ENCODE data around the gene HDAC2.
"Not testable (repeated sequence)": the region's sequence is repeated elsewhere in the genome, so short reads cannot be mapped to it uniquely, and the experiment has no call there.

HDAC2 gene

GRCh38 chr6:113997116-113997515, 26.2 kb upstream of the HDAC2 start:
- no peaks in the 10 kb centered on the region for H3K36me3 ChIP-seq (ENCODE audit: control insufficient read depth, insufficient read depth, low read length)

GRCh38 chr6:113995634-113996033, 24.7 kb upstream of the HDAC2 start:
- no peaks in the 10 kb centered on the region for H3K36me3 ChIP-seq (ENCODE audit: control insufficient read depth, insufficient read depth, low read length)
- H3K27me3 ChIP-seq (ENCODE audit: control insufficient read depth, insufficient read depth, low read length): no peaks in the 10 kb centered on the region
- peak overlapping the region; percentile 15 for H3K27ac ChIP-seq (ENCODE audit: low read depth, low read length)
- no peak overlapping the region for H3K9ac ChIP-seq (ENCODE audit: low read length)
- peaks cover 11% of the 10 kb centered on the region for H3K4me1 ChIP-seq (ENCODE audit: control insufficient read depth, insufficient read depth, low read length)
- H3K4me3 ChIP-seq (ENCODE audit: low read length): no peak overlapping the region

More at GRCh38 chr6:113997116-113997515, 26.2 kb upstream of the HDAC2 start:
- H3K9ac ChIP-seq (ENCODE audit: low read length): no peak overlapping the region
- peaks cover 11% of the 10 kb centered on the region for H3K4me1 ChIP-seq (ENCODE audit: control insufficient read depth, insufficient read depth, low read length)
- no peak overlapping the region for H3K4me3 ChIP-seq (ENCODE audit: low read length)
- H3K27me3 ChIP-seq (ENCODE audit: control insufficient read depth, insufficient read depth, low read length): no peaks in the 10 kb centered on the region
- H3K27ac ChIP-seq (ENCODE audit: low read depth, low read length): no peak overlapping the region

GRCh38 chr6:113994934-113995342, 24.0 kb upstream of the HDAC2 start:
- Histone ChIP-seq H3K4me1 (ENCODE audit: control insufficient read depth, insufficient read depth, low read length) (peaks cover 11% of the 10 kb centered on the region), H3K27me3 (ENCODE audit: control insufficient read depth, insufficient read depth, low read length) (no peaks in the 10 kb centered on the region), H3K9ac (ENCODE audit: low read length) (no peak overlapping the region), H3K27ac (ENCODE audit: low read depth, low read length) (no peak overlapping the region), H3K36me3 (ENCODE audit: control insufficient read depth, insufficient read depth, low read length) (no peaks in the 10 kb centered on the region), H3K4me3 (ENCODE audit: low read length) (no peak overlapping the region)

- Histone ChIP-seq H3K27me3 (ENCODE audit: control insufficient read depth, insufficient read depth, low read length) (no peaks in the 10 kb centered on the region), H3K4me1 (ENCODE audit: control insufficient read depth, insufficient read depth, low read length) (no peaks in the 10 kb centered on the region), H3K9ac (ENCODE audit: low read length) (no peak overlapping the region)
Measured at GRCh38 chr6:113989675-113990074, 18.7 kb upstream of the HDAC2 start.

GRCh38 chr6:113982675-113983074, 11.7 kb upstream of the HDAC2 start:
- H3K36me3 ChIP-seq (ENCODE audit: control insufficient read depth, insufficient read depth, low read length); H3K4me1 ChIP-seq (ENCODE audit: control insufficient read depth, insufficient read depth, low read length); H3K27me3 ChIP-seq (ENCODE audit: control insufficient read depth, insufficient read depth, low read length); H3K9ac ChIP-seq (ENCODE audit: low read length); H3K27ac ChIP-seq (ENCODE audit: low read depth, low read length); H3K4me3 ChIP-seq (ENCODE audit: low read length): not testable (repeated sequence)

More at GRCh38 chr6:113989675-113990074, 18.7 kb upstream of the HDAC2 start:
- Histone ChIP-seq H3K4me3 (ENCODE audit: low read length) (no peak overlapping the region), H3K27ac (ENCODE audit: low read depth, low read length) (no peak overlapping the region), H3K36me3 (ENCODE audit: control insufficient read depth, insufficient read depth, low read length) (no peaks in the 10 kb centered on the region)

GRCh38 chr6:113982055-113982550, 11.2 kb upstream of the HDAC2 start:
- H3K36me3 ChIP-seq (ENCODE audit: control insufficient read depth, insufficient read depth, low read length): no peaks in the 10 kb centered on the region
- no peak overlapping the region for H3K27ac ChIP-seq (ENCODE audit: low read depth, low read length)
- no peak overlapping the region for H3K4me3 ChIP-seq (ENCODE audit: low read length)
- H3K9ac ChIP-seq (ENCODE audit: low read length): no peak overlapping the region
- H3K4me1 ChIP-seq (ENCODE audit: control insufficient read depth, insufficient read depth, low read length): no peaks in the 10 kb centered on the region
- H3K27me3 ChIP-seq (ENCODE audit: control insufficient read depth, insufficient read depth, low read length): no peaks in the 10 kb centered on the region

GRCh38 chr6:113980937-113981554, 10.1 kb upstream of the HDAC2 start:
- Histone ChIP-seq H3K27ac (ENCODE audit: low read depth, low read length) (no peak overlapping the region), H3K4me1 (ENCODE audit: control insufficient read depth, insufficient read depth, low read length) (no peaks in the 10 kb centered on the region), H3K9ac (ENCODE audit: low read length) (no peak overlapping the region), H3K27me3 (ENCODE audit: control insufficient read depth, insufficient read depth, low read length) (no peaks in the 10 kb centered on the region), H3K4me3 (ENCODE audit: low read length) (no peak overlapping the region), H3K36me3 (ENCODE audit: control insufficient read depth, insufficient read depth, low read length) (no peaks in the 10 kb centered on the region)

GRCh38 chr6:113979937-113980336, 9.0 kb upstream of the HDAC2 start:
- H3K36me3 ChIP-seq (ENCODE audit: control insufficient read depth, insufficient read depth, low read length): no peaks in the 10 kb centered on the region
- no peak overlapping the region for H3K27ac ChIP-seq (ENCODE audit: low read depth, low read length)
- no peaks in the 10 kb centered on the region for H3K4me1 ChIP-seq (ENCODE audit: control insufficient read depth, insufficient read depth, low read length)
- no peaks in the 10 kb centered on the region for H3K27me3 ChIP-seq (ENCODE audit: control insufficient read depth, insufficient read depth, low read length)
- H3K4me3 ChIP-seq (ENCODE audit: low read length): no peak overlapping the region
- H3K9ac ChIP-seq (ENCODE audit: low read length): no peak overlapping the region

- Histone ChIP-seq H3K27me3 (ENCODE audit: control insufficient read depth, insufficient read depth, low read length) (no peaks in the 10 kb centered on the region), H3K36me3 (ENCODE audit: control insufficient read depth, insufficient read depth, low read length) (no peaks in the 10 kb centered on the region), H3K4me1 (ENCODE audit: control insufficient read depth, insufficient read depth, low read length) (no peaks in the 10 kb centered on the region), H3K4me3 (ENCODE audit: low read length) (no peak overlapping the region), H3K27ac (ENCODE audit: low read depth, low read length) (no peak overlapping the region), H3K9ac (ENCODE audit: low read length) (no peak overlapping the region)
Measured at GRCh38 chr6:113978084-113978675, 7.2 kb upstream of the HDAC2 start.

- Histone ChIP-seq H3K4me1 (ENCODE audit: control insufficient read depth, insufficient read depth, low read length) (no peaks in the 10 kb centered on the region), H3K36me3 (ENCODE audit: control insufficient read depth, insufficient read depth, low read length) (no peaks in the 10 kb centered on the region), H3K4me3 (ENCODE audit: low read length) (no peak overlapping the region), H3K9ac (ENCODE audit: low read length) (no peak overlapping the region), H3K27me3 (ENCODE audit: control insufficient read depth, insufficient read depth, low read length) (no peaks in the 10 kb centered on the region), H3K27ac (ENCODE audit: low read depth, low read length) (no peak overlapping the region)
Measured at GRCh38 chr6:113976806-113977205, 5.9 kb upstream of the HDAC2 start.

- Histone ChIP-seq H3K4me3 (ENCODE audit: low read length) (peak overlapping the region; percentile 84), H3K9ac (ENCODE audit: low read length) (no peak overlapping the region)
Measured at GRCh38 chr6:113971741-113972140, 793 bp upstream of the HDAC2 start.

GRCh38 chr6:113969888-113970804, 802 bp downstream of the HDAC2 start:
- H3K9ac ChIP-seq (ENCODE audit: low read length): peak overlapping the region; percentile 86
- H3K27ac ChIP-seq (ENCODE audit: low read depth, low read length): peak overlapping the region; percentile 85
- no peaks in the 10 kb centered on the region for H3K27me3 ChIP-seq (ENCODE audit: control insufficient read depth, insufficient read depth, low read length)
- peak overlapping the region; percentile 84 for H3K4me3 ChIP-seq (ENCODE audit: low read length)
- H3K4me1 ChIP-seq (ENCODE audit: control insufficient read depth, insufficient read depth, low read length): peaks cover 12% of the 10 kb centered on the region
- H3K36me3 ChIP-seq (ENCODE audit: control insufficient read depth, insufficient read depth, low read length): no peaks in the 10 kb centered on the region

More at GRCh38 chr6:113971741-113972140, 793 bp upstream of the HDAC2 start:
- Histone ChIP-seq H3K27ac (ENCODE audit: low read depth, low read length) (no peak overlapping the region), H3K27me3 (ENCODE audit: control insufficient read depth, insufficient read depth, low read length) (no peaks in the 10 kb centered on the region), H3K4me1 (ENCODE audit: control insufficient read depth, insufficient read depth, low read length) (peaks cover 12% of the 10 kb centered on the region), H3K36me3 (ENCODE audit: control insufficient read depth, insufficient read depth, low read length) (no peaks in the 10 kb centered on the region)
